ENCODE data around the gene ETS1. TPM values are rescaled to one million over a fixed set of nuclear protein-coding genes. Genes with fewer than 3 reads are reported as not detected.

ETS1 gene
- polyA plus RNA-seq, 1 donor from 2014 or later, result 0.42 TPM

- no peaks in the 10 kb centered on the region for H3K36me3 ChIP-seq (ENCODE audit: insufficient read depth, low read length)
- no peaks in the 10 kb centered on the region for H4K20me1 ChIP-seq (ENCODE audit: insufficient read depth)
- peaks cover 75% of the 10 kb centered on the region for H3K27me3 ChIP-seq (ENCODE audit: insufficient read depth, low read depth, low read length)
- H3K4me2 ChIP-seq (ENCODE audit: low read length), result no peak overlapping the region
- no peaks in the 10 kb centered on the region for H3K9me2 ChIP-seq (ENCODE audit: insufficient read depth, low read length)
- no peaks in the 10 kb centered on the region for H3K9me3 ChIP-seq (ENCODE audit: low read length)
- H3K27ac ChIP-seq (ENCODE audit: low read length), result no peak overlapping the region
- H3F3A ChIP-seq (ENCODE audit: insufficient read depth, low read length, poor library complexity, severe bottlenecking), result no peaks in the 10 kb centered on the region
- H3K4me3 ChIP-seq (ENCODE audit: low read length), result no peak overlapping the region
- no peak for TF ChIP-seq EP300 (conservative IDR thresholded peaks at IDR 0.05; ENCODE audit: poor library complexity, severe bottlenecking)
- no peak overlapping the region for H3K9ac ChIP-seq (ENCODE audit: low read length)
- no peak overlapping the region for H2AFZ ChIP-seq (ENCODE audit: low read depth, low read length)
- no peaks in the 10 kb centered on the region for H3K79me2 ChIP-seq (replicated peaks; ENCODE audit: insufficient read depth, low read length)
Measured at GRCh38 chr11:128515826-128516778, 71.3 kb downstream of the ETS1 start.

GRCh38 chr11:128515086-128515485, 72.3 kb downstream of the ETS1 start:
- Histone ChIP-seq H3F3A (ENCODE audit: insufficient read depth, low read length, poor library complexity, severe bottlenecking) (no peaks in the 10 kb centered on the region), H3K36me3 (ENCODE audit: insufficient read depth, low read length) (no peaks in the 10 kb centered on the region), H3K9me2 (ENCODE audit: insufficient read depth, low read length) (no peaks in the 10 kb centered on the region), H3K9ac (ENCODE audit: low read length) (no peak overlapping the region), H3K9me3 (ENCODE audit: low read length) (no peaks in the 10 kb centered on the region), H2AFZ (ENCODE audit: low read depth, low read length) (no peak overlapping the region), H3K4me2 (ENCODE audit: low read length) (no peak overlapping the region), H3K27me3 (ENCODE audit: insufficient read depth, low read depth, low read length) (peaks cover 65% of the 10 kb centered on the region), H4K20me1 (ENCODE audit: insufficient read depth) (no peaks in the 10 kb centered on the region), H3K79me2 (replicated peaks; ENCODE audit: insufficient read depth, low read length) (no peaks in the 10 kb centered on the region), H3K27ac (ENCODE audit: low read length) (no peak overlapping the region), H3K4me3 (ENCODE audit: low read length) (no peak overlapping the region)
- TF ChIP-seq MXI1 (conservative IDR thresholded peaks at IDR 0.05; ENCODE audit: poor library complexity, severe bottlenecking) (no peak), EP300 (conservative IDR thresholded peaks at IDR 0.05; ENCODE audit: poor library complexity, severe bottlenecking) (no peak), POLR2AphosphoS5 (IDR thresholded peaks at IDR 0.05) (no peak), SMC3 (conservative IDR thresholded peaks at IDR 0.05; ENCODE audit: poor library complexity) (no peak), TAF1 (IDR thresholded peaks at IDR 0.05; ENCODE audit: low read depth) (no peak), CTCF (IDR thresholded peaks at IDR 0.05; ENCODE audit: poor library complexity, severe bottlenecking) (no peak), RAD21 (conservative IDR thresholded peaks at IDR 0.05) (no peak), EZH2 (IDR thresholded peaks at IDR 0.05; ENCODE audit: borderline replicate concordance, insufficient read depth, low read length, poor library complexity, severe bottlenecking) (no peak), REST (IDR thresholded peaks at IDR 0.05; ENCODE audit: borderline replicate concordance) (no peak)
